ENCODE results near the gene C2CD5.

DNA sequence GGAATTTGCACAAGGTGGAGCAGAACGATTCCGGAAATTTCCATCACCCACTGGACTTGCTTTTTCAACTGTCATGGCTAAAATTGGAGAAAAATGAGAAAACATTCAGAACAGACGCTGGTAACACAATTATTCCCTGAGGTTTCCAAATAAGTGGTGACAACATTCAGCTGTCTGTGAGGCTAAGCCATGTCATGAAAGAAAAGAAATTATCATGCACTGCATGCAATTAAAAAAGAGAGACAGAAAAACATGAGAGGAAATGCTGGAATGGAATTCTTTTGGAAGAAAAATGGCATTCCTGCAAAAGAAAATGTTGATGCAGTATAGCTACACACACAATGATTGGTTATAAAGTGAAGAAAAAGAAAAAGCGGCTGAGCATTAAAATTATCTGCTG is 87.3 kb downstream of the C2CD5 start:
- TF ChIP-seq POLR2A (IDR thresholded peaks at IDR 0.05; ENCODE audit: low read length) (no peak), GATA1 (IDR thresholded peaks at IDR 0.05; ENCODE audit: low read depth, low read length) (no peak)
